Neural crest cell (in vitro differentiated cells): ENCODE measurements around the gene MSMB. TPM values are rescaled to one million over a fixed set of nuclear protein-coding genes. Genes with fewer than 3 reads are reported as not detected.

Experiments used
- total RNA-seq: library from RNA; stranded (reverse); gene quantifications from 2 replicates; pipeline ENCODE4 v1.2.1, GENCODE V29; 2021

Gene MSMB
- total RNA-seq, 1 donor from 2014 or later = not detected

Other genes starting within 250 kb of the MSMB start
- 20.7 and 26.2 TPM in 2 replicates for gene AGAP4, start 198.8 kb downstream of the MSMB start, total RNA-seq
- gene TIMM23, start 73.8 kb downstream of the MSMB start, total RNA-seq = 72.0 and 73.9 TPM in 2 replicates
- 78.6 and 78.7 TPM in 2 replicates for gene NCOA4, start 15.6 kb downstream of the MSMB start, total RNA-seq
- not detected in 2 replicates for gene ANTXRL, start 240.7 kb upstream of the MSMB start, total RNA-seq